ENCODE results near the gene KRTAP19-2.

DNA sequence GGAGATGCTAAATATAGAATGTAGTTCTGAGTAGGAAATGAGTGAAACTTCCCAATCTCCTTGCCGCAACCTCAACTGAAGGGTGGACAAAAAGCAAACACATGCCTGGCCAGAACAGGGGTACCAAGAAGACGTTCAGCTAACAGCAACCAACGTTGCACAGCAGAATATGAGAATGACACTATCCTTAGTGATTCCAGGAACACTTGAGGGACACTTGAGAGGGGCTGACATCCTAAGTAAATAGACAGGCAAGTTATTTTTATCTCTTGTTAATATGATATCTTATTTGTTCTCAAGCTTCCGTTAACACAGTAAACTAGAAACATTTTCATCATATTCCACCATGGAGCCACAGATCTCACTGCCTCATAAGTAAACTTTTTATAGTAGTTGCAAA, 8.0 kb downstream of the KRTAP19-2 start:
- no peak for TF ChIP-seq POLR2A (IDR thresholded peaks at IDR 0.05)
- TF ChIP-seq, protein P1, sequence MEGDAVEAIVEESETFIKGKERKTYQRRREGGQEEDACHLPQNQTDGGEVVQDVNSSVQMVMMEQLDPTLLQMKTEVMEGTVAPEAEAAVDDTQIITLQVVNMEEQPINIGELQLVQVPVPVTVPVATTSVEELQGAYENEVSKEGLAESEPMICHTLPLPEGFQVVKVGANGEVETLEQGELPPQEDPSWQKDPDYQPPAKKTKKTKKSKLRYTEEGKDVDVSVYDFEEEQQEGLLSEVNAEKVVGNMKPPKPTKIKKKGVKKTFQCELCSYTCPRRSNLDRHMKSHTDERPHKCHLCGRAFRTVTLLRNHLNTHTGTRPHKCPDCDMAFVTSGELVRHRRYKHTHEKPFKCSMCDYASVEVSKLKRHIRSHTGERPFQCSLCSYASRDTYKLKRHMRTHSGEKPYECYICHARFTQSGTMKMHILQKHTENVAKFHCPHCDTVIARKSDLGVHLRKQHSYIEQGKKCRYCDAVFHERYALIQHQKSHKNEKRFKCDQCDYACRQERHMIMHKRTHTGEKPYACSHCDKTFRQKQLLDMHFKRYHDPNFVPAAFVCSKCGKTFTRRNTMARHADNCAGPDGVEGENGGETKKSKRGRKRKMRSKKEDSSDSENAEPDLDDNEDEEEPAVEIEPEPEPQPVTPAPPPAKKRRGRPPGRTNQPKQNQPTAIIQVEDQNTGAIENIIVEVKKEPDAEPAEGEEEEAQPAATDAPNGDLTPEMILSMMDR (IDR thresholded peaks at IDR 0.05), result no peak
